Measurements from ENCODE around the gene NFKBIA. TPM values are rescaled to one million over a fixed set of nuclear protein-coding genes. Genes with fewer than 3 reads are reported as not detected.

NFKBIA gene
- total and polyA plus RNA-seq, 2 of the 8 experiments (the other 6 are each of a cell fraction or from before 2014, with no cell fraction given) = 25.9 to 49.7 TPM

- TF ChIP-seq ATF3 (IDR thresholded peaks at IDR 0.05; ENCODE audit: insufficient read depth, low read depth, low read length) (no peak), BRCA1 (IDR thresholded peaks at IDR 0.05; ENCODE audit: low read depth, low read length) (no peak), CREB1 (IDR thresholded peaks at IDR 0.05) (no peak)
These were observed 20.0 kb downstream of the NFKBIA start (continued) for GRCh38 chr14:35384455-35385041.

Measured in H1 (cell line).